Skin of body (tissue), 2 donors: ENCODE results near the gene ZNF284. TPM values are rescaled to one million over a fixed set of nuclear protein-coding genes. Genes with fewer than 3 reads are reported as not detected.

Experiments used
- DNase-seq: peaks from one replicate; lab custom pipeline; 2025; lab: John Stamatoyannopoulos, UW
- total RNA-seq: library from RNA; depleted of rRNA; stranded (reverse); fragments of >200 nt; gene quantifications from one replicate; pipeline ENCODE4 v1.2.3, GENCODE V29; 2014

Gene ZNF284
- total RNA-seq, result 3.7 TPM

GRCh38 chr19:44071824-44072542, at the start of gene ZNF284:
Gene ZNF284, plus strand, starts transcription at chr19:44072159. Its CDS starts 4,231 bp downstream, at chr19:44076390.
- peak; percentile 84 for DNase-seq

DNA sequence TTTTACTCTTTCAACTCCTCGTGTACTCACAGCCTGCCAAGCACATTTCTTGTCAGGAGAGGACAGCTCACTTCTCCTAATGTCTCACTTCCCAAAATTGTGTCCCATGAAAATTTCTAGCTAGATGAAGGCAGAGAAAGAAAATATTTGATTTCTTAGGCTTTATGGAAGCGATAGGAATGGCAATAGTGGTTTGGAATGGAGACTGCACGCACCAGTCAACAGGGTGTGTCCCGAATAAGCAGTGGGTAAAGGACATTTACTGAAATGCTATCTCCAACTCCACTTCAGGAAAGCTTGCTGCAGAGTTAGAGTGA, 47.1 kb upstream of the ZNF284 start:
- DNase-seq, result no peak

- peak; percentile 85 for DNase-seq
Observed at GRCh38 chr19:44025217-44025936, 46.6 kb upstream of the ZNF284 start, which contains the start of gene ZNF222. Gene ZNF222, plus strand, starts transcription at chr19:44025379. Its CDS starts 58 bp downstream, at chr19:44025437.

DNA sequence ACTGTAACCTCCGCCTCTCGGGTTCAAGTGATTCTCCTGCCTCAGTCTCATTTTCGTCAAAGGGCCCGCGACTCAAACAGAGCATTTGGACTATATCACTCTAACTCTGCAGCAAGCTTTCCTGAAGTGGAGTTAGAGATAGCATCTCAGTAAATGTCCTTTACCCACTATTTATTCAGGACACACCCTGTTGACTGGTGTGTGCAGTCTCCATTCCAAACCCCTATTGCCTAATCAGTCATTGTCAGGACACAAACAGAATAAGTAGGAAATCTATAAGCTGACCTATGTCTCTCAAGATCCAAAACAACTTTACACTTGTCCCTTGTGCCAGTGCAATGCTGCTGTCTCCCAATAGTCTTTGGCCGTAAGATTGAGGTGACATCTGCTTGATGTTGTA, 45.3 kb upstream of the ZNF284 start:
- DNase-seq, result no peak

GRCh38 chr19:44032001-44032610, 39.9 kb upstream of the ZNF284 start:
- no peak for DNase-seq

- no peak for DNase-seq
Observed at GRCh38 chr19:44042147-44042546, 29.8 kb upstream of the ZNF284 start.

DNA sequence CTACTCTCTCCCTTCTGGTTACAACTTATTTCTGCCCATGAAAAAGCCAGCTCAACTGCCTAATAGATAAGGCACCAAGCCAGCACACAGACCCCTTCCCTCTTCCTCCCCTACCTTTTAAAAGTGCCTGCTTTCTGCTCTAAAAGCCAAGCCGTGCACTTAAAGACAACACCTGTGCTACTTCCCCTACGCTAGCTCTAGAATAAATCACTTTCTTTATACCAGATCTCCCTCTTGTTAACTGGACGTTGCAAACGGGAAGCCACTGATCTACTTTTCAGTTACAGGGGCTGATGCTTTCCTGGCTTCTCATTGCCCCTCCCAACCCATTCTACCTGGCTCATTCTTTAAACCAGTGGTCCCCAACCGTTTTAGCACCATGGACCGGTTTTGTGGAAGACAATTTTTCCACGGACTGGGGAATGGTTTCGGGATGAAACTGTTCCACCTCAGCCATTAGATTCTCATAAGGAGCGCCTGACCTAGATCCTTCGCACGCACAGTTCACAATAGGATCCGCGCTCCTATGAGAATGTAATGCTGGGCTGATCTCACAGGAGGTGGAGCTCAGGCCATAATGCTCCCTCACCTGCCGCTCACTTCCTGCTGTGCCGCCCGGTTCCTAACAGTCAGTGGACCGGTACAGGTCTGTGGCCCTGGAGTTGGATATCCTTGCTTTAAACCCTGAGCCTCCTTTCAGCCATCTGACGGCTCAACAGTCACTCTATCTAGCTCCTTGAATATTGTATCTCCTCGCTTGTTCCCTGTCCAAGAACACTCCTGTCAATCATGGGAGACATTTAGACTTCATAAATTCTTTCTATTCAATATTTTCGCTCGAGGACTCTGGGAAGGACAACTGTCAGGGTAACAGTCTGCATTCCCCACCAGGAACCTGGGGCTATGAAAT, 21.0 kb upstream of the ZNF284 start:
- DNase-seq, result no peak

DNA sequence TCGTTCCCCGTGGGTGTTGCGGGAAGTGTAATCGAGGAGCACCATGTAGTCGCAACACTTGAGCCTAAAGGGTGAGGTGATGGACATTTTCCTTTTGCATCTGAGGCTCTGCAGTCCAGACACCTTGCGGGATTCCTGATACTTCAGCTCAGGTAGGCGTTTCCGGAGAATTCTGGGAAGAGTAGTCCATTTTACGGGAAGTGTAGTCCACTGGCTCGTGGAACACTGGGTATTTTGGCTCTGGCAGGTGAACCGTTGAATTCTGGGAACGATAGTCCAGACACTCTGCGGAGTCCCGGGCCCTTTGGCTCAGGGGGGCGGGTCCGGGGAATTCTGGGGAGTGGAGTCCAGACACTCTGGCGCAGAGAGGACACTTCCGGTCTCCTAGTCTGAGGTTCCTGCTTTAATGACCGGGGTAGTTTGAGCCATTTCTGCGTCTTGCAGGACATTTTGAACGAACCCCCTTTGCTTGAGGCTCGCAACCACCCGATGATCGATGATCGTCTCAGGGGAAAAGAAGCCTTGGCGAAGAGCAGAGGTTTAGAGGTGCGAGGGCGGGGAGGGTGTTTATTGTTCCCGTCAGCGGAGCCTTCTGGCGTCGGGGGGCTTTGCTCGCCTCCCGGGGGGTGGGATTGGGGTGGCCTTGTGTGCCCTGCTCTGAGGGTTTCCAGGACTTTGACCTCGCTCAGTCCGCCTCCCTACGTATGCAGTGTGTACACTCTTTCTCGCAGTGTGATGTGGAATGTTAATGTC, 20.1 kb upstream of the ZNF284 start, which contains the start of gene ZNF223:
Gene ZNF223, plus strand, starts transcription at position 387 of the 753 bp plus-strand sequence. CDS start 3,141 bp downstream, outside the sequence.
- DNase-seq, result peak; percentile 94

- DNase-seq, result no peak
Observed at GRCh38 chr19:44055870-44056269, 16.1 kb upstream of the ZNF284 start.

GRCh38 chr19:44059229-44059628, 12.7 kb upstream of the ZNF284 start:
- no peak for DNase-seq

DNA sequence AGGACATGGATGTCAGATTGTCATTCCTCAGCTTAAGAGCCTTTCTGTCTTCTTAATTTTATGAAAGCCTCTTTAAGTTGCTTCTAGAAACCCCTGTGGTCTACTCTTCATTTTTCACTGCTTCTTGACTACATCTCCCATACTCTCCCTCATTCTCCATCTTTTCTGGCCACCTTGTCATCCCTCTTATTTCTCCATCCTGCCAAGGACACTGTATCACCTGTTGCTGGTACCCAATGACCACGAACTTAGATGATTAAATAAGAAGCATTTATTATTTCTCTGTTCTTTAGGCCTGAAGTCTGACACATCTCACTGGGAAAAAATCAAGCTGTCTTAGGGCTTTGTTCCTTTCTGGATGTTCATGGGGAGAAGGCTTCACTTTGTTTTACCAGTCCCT, 10.9 kb upstream of the ZNF284 start:
- no peak for DNase-seq

- no peak for DNase-seq
Observed at GRCh38 chr19:44066305-44066704, 5.7 kb upstream of the ZNF284 start.

GRCh38 chr19:44069415-44069814, 2.5 kb upstream of the ZNF284 start:
- DNase-seq, result no peak

DNA sequence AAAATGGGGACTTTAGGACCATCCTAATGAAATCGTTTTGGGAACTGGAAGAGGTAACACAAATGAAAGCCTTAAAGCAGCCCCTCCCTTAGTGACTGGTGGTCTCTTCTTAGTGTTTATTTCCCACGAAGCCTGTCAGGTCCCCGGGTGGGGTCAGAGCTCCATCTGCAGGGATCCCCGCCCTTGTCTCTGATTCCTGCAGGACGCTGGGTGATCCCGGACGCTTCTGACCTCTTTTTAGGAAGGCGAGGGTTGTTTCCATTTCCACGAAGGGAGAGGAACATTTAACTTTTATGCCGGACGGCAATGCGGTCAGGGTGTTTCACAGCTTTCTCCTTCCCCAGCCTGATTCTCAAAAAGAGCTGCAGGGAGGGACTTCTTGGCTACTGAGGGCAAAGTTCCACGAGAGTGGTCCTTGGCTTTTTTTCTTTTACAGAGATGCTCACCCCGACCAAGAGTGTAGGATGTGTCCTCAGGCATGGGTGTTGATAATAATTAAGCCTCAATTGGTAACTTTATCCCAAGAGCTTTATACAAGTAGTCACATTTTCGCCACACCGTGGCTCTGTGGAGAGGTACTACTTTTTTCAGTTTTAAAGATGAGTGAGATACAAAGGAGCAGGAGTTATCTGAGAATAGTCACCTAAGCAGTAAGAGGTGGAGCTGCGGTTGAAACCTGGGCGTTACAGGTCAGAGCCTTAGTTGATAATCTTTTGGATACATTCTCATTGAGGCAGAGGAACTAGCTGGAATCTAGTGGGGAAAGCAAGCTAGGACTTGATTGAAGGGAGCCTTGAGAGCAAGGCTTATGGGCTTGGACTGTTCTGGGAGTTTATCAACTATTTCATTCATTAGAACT, 813 bp downstream of the ZNF284 start:
- DNase-seq, result no peak

- no peak for DNase-seq
Observed at GRCh38 chr19:44076325-44076724, 4.4 kb downstream of the ZNF284 start.

GRCh38 chr19:44092108-44092507, 20.1 kb downstream of the ZNF284 start:
- no peak for DNase-seq

- DNase-seq, result peak; percentile 91
Observed at GRCh38 chr19:44093931-44094765, 22.2 kb downstream of the ZNF284 start, which contains the start of gene ZNF224. Gene ZNF224, plus strand, starts transcription at chr19:44094361. Its CDS starts 3,513 bp downstream, at chr19:44097874.

GRCh38 chr19:44107751-44108150, 35.8 kb downstream of the ZNF284 start:
- no peak for DNase-seq

DNA sequence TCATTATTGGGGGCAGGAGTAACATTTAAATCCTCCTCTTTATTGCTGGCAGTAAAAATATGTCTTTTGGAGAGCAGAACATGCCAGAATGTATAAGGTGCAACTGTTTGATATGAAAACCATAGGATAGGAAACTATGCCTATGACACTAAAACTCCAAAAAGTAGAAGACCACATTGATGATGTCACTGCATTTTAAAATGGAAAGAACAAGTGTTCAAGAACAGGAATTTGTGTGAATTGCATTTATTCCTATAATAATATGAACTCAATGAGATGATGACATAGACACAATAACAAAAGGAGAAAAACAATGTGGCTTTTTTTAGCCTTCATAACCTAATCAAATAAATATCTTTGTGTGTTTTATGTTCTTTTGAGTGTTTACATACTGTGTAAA, 37.5 kb downstream of the ZNF284 start:
- no peak for DNase-seq
